GM23248 (cell line): ENCODE measurements around the gene QSER1. TPM values are rescaled to one million over a fixed set of nuclear protein-coding genes. Genes with fewer than 3 reads are reported as not detected.
"Not testable (repeated sequence)": the region's sequence is repeated elsewhere in the genome, so short reads cannot be mapped to it uniquely, and the experiment has no call there.

Experiments used
- DNase-seq: peaks from one replicate; pipeline ENCODE4 v3.0.0-alpha.2; 2015
- H2AFZ ChIP-seq: fragments of 200-600 bp; sonication (generic); 2 replicates; pipeline ENCODE4 v1.6.1; 2016; ENCODE audit warnings: antibody characterized with exemption
- H3F3A ChIP-seq: fragments of 200-600 bp; sonication (generic); 2 replicates; pipeline ENCODE4 v1.6.1; 2016; ENCODE audit warnings: mild to moderate bottlenecking, antibody characterized with exemption, mixed run types; ENCODE audit not compliant: insufficient read depth
- H3K27ac ChIP-seq: fragments of 200-600 bp; sonication (generic); 2 replicates; pipeline ENCODE4 v1.5.1; 2016; ENCODE audit warnings: mild to moderate bottlenecking
- H3K27me3 ChIP-seq: fragments of 200-600 bp; sonication (generic); replicated peaks from 2 replicates; pipeline ENCODE4 v1.6.1; 2016; ENCODE audit warnings: mild to moderate bottlenecking; ENCODE audit not compliant: insufficient read depth
- H3K36me3 ChIP-seq: fragments of 200-600 bp; sonication (generic); 2 replicates; pipeline ENCODE4 v1.6.1; 2016; ENCODE audit warnings: low read depth, mild to moderate bottlenecking
- H3K4me1 ChIP-seq: fragments of 200-600 bp; sonication (generic); 2 replicates; pipeline ENCODE4 v1.6.1; 2016; ENCODE audit warnings: mild to moderate bottlenecking; ENCODE audit not compliant: insufficient read depth
- H3K4me2 ChIP-seq: fragments of 200-600 bp; sonication (generic); one replicate; pipeline ENCODE4 v1.6.1; 2016; ENCODE audit warnings: mild to moderate bottlenecking; ENCODE audit not compliant: unreplicated experiment
- H3K4me3 ChIP-seq: fragments of 200-600 bp; sonication (generic); 2 replicates; pipeline ENCODE4 v1.5.1; 2016; ENCODE audit warnings: mild to moderate bottlenecking
- H3K79me2 ChIP-seq: fragments of 200-600 bp; sonication (generic); 2 replicates; pipeline ENCODE4 v1.6.1; 2016; ENCODE audit warnings: mild to moderate bottlenecking; ENCODE audit not compliant: insufficient read depth
- H3K9ac ChIP-seq: fragments of 200-600 bp; sonication (generic); 2 replicates; pipeline ENCODE4 v1.6.1; 2016; ENCODE audit warnings: mild to moderate bottlenecking
- H3K9me2 ChIP-seq: fragments of 200-600 bp; sonication (generic); 2 replicates; pipeline ENCODE4 v1.6.1; 2016; ENCODE audit warnings: mixed run types, mild to moderate bottlenecking, moderate library complexity; ENCODE audit not compliant: insufficient read depth
- H3K9me3 ChIP-seq: fragments of 200-600 bp; sonication (generic); one replicate; pipeline ENCODE4 v1.6.1; 2017; ENCODE audit warnings: low read depth
- H4K20me1 ChIP-seq: fragments of 200-600 bp; sonication (generic); 2 replicates; pipeline ENCODE4 v1.6.0; 2016; ENCODE audit not compliant: insufficient read depth
- EZH2 ChIP-seq: fragments of 200-600 bp; sonication (generic); IDR thresholded peaks from 2 replicates; pipeline ENCODE4 v1.6.1; 2018; ENCODE audit warnings: antibody characterized with exemption, mild to moderate bottlenecking; ENCODE audit not compliant: insufficient read depth, poor library complexity, severe bottlenecking
- EZH2phosphoT487 ChIP-seq: fragments of 200-600 bp; sonication (generic); IDR thresholded peaks from 2 replicates; pipeline ENCODE4 v1.6.1; 2018; ENCODE audit warnings: antibody characterized with exemption, moderate library complexity, mild to moderate bottlenecking, low read depth; ENCODE audit not compliant: insufficient read depth
- WGBS, 2 experiments: methylation state at CpG; one replicate each; pipeline ENCODE4 v1.1.6; 2015 to 2017; ENCODE audit warnings: low lambda C conversion rate in 2 of 2, low coverage in 1 of 2; ENCODE audit errors: missing lambda C conversion rate in 2 of 2; 5-methylcytosine and 5-hydroxymethylcytosine counted together
- in situ Hi-C: fragments of 300-500 bp; cut with MboI; formaldehyde crosslinking; loops from 2 replicates; pipeline ENCODE4 v1.15.0; 2020
- polyA plus RNA-seq: library from polyadenylated mRNA; unstranded; fragments of >200 nt; fragmentation: Nextera tagmentation; extraction: Ambion mirVana; gene quantifications from 2 replicates; pipeline ENCODE4 v1.2.1, GENCODE V29; 2016
- total RNA-seq: library from RNA; depleted of rRNA; stranded (reverse); fragments of >200 nt; shearing (Covaris generic); gene quantifications from 2 replicates; pipeline ENCODE4 v1.2.3, GENCODE V29; 2014

The QSER1 gene
- total and polyA plus RNA-seq, 2 experiments from 2014 or later: 4.9 to 16.5 TPM

DNA sequence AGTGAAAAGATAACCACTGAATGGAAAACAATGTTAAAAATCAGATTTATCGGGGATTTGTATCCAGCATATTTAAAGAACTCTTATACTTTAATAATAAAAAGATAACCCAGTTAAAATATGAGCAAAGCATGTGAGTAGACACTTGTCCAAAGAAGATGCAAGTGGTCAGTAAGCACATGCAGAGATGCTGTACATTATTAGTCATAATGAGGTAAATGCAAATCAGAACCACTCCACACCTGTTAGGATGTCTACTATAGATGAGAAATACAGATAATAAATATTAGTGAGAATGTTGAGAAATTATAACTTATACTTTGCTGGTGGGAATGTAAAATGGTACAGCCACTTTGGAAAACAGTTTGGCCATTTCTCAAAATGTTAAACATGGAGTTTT lies 28.0 kb downstream of the QSER1 start:
- no peak overlapping the region for H3K4me3 ChIP-seq
- H4K20me1 ChIP-seq: no peaks in the 10 kb centered on the region
- no peaks in the 10 kb centered on the region for H3K27me3 ChIP-seq
- no peak overlapping the region for H2AFZ ChIP-seq
- H3K9ac ChIP-seq: no peak overlapping the region
- no peaks in the 10 kb centered on the region for H3F3A ChIP-seq
- H3K4me2 ChIP-seq: no peak overlapping the region
- 96 to 100% methylated on average over 1 of the region's 1 CpG for WGBS, 2 experiments
- no peaks in the 10 kb centered on the region for H3K36me3 ChIP-seq
- TF ChIP-seq EZH2phosphoT487: no peak
- no peak for TF ChIP-seq EZH2
- DNase-seq: no peak
- H3K4me1 ChIP-seq: no peaks in the 10 kb centered on the region
- in situ Hi-C loops: no loop called here
- H3K9me3 ChIP-seq: no peaks in the 10 kb centered on the region
- H3K9me2 ChIP-seq: no peaks in the 10 kb centered on the region
- H3K79me2 ChIP-seq: peaks cover 97% of the 10 kb centered on the region
- no peak overlapping the region for H3K27ac ChIP-seq

DNA sequence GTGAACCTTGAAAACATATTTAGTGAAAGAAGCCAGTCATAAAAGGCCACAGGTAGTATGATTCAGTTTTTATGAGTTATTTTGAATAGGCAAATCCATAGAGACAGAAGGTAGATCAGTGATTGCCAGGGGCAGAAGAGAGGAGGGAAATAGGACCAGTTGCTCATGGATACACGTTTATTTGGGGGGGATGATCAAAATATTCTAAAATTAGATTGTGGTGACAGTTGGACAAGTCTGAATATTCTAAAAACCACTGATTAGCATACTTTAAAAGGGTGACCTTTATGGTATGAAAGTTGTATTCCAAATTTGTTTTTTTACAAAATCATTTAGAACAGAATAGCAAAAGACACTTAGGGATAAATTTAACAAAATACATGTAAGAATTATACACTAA lies 28.6 kb downstream of the QSER1 start:
- no peaks in the 10 kb centered on the region for H3F3A ChIP-seq
- no peak for DNase-seq
- in situ Hi-C loops: no loop called here
- H3K79me2 ChIP-seq: peaks cover 97% of the 10 kb centered on the region
- no peaks in the 10 kb centered on the region for H3K9me3 ChIP-seq
- no peaks in the 10 kb centered on the region for H4K20me1 ChIP-seq
- no peak overlapping the region for H3K4me2 ChIP-seq
- H3K27me3 ChIP-seq: no peaks in the 10 kb centered on the region
- TF ChIP-seq EZH2phosphoT487: no peak
- no peak for TF ChIP-seq EZH2
- no peaks in the 10 kb centered on the region for H3K36me3 ChIP-seq
- H2AFZ ChIP-seq: no peak overlapping the region
- H3K4me3 ChIP-seq: no peak overlapping the region
- H3K4me1 ChIP-seq: no peaks in the 10 kb centered on the region
- no peak overlapping the region for H3K27ac ChIP-seq
- 33 to 61% methylated on average over 1 of the region's 1 CpG for WGBS, 2 experiments
- no peak overlapping the region for H3K9ac ChIP-seq
- H3K9me2 ChIP-seq: no peaks in the 10 kb centered on the region

DNA sequence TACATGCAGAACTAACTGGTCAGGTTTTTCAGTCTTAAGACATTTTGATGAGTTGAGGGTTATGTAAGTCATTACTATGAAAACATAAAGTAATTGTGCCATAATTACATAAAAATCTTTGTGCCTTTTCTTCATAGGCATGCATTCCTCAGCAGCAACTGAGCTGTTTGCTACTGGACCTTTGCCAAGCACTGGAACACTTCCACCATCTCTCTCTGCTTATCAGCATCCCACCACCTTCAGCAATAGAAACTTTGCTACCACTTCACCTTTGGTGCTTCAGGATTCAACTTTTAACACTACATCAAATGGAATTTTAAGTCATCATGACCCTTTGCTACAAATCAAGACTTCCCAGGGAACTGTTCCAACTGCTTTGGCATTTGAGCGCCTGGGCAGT lies 39.0 kb downstream of the QSER1 start:
- no peaks in the 10 kb centered on the region for H3K4me1 ChIP-seq
- H3K79me2 ChIP-seq: peaks cover 55% of the 10 kb centered on the region
- no peak overlapping the region for H3K9ac ChIP-seq
- no peaks in the 10 kb centered on the region for H4K20me1 ChIP-seq
- no peaks in the 10 kb centered on the region for H3K9me2 ChIP-seq
- no peak overlapping the region for H3K4me3 ChIP-seq
- no peak overlapping the region for H2AFZ ChIP-seq
- in situ Hi-C loops: no loop called here
- H3K4me2 ChIP-seq: no peak overlapping the region
- H3F3A ChIP-seq: no peaks in the 10 kb centered on the region
- no peaks in the 10 kb centered on the region for H3K27me3 ChIP-seq
- TF ChIP-seq EZH2phosphoT487: no peak
- no peak for TF ChIP-seq EZH2
- H3K9me3 ChIP-seq: no peaks in the 10 kb centered on the region
- 100% methylated on average over 1 of the region's 1 CpG for WGBS, 2 experiments
- H3K36me3 ChIP-seq: peaks cover 43% of the 10 kb centered on the region
- no peak overlapping the region for H3K27ac ChIP-seq
- DNase-seq: no peak

DNA sequence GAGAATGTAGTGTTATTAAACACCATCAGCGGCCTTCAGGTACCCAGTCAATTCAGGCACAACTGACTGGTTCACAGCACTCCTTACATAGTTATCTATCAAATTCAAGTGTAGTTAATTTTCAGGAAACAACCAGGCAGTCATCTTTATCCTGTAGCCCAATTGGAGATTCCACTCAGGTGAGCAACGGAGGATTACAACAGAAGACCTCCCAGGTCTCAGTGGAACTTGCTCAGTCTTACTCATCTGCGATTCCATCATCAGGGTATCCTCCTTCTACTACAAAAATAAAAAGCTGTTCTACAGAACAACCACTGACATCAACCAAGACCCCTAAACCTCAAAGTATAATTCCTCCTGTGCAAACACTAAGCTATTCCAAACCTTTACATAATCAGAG lies 39.6 kb downstream of the QSER1 start:
- no peak overlapping the region for H3K4me2 ChIP-seq
- H2AFZ ChIP-seq: no peak overlapping the region
- no peak overlapping the region for H3K27ac ChIP-seq
- no peaks in the 10 kb centered on the region for H3K4me1 ChIP-seq
- no peaks in the 10 kb centered on the region for H4K20me1 ChIP-seq
- no peaks in the 10 kb centered on the region for H3F3A ChIP-seq
- H3K79me2 ChIP-seq: peaks cover 55% of the 10 kb centered on the region
- H3K36me3 ChIP-seq: peaks cover 45% of the 10 kb centered on the region
- H3K27me3 ChIP-seq: no peaks in the 10 kb centered on the region
- 96 to 100% methylated on average over 3 of the region's 3 CpGs for WGBS, 2 experiments
- TF ChIP-seq EZH2phosphoT487 (no peak), EZH2 (no peak)
- no peaks in the 10 kb centered on the region for H3K9me2 ChIP-seq
- H3K4me3 ChIP-seq: no peak overlapping the region
- no peak for DNase-seq
- no peak overlapping the region for H3K9ac ChIP-seq
- H3K9me3 ChIP-seq: no peaks in the 10 kb centered on the region
- in situ Hi-C loops: no loop called here

DNA sequence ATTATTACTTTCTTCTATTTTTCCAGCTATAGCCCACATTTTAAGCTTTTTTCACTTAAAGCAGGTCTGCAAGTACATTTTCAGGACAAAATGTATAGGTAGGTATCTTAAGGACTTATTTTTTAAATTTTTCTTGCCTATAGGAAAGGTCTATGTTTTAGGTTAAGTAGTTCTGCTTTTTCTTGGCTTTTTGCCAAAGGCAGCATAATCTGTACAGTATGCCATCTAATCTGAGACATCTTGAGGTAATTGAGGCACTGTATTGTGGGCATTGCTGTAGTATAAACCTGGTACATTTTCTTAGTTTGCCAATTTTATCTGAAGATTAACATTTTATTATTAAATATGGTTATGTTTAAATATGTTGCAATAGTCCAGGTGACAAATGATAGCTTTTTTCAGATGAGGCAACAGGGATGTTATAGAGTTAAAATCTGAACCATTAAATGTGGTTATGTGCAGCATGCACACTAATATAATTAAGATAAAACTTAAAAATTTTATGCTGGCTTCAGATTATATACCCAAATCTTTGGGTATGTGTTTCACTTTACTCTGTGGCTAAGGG lies 42.9 kb downstream of the QSER1 start:
- no peak for TF ChIP-seq EZH2
- TF ChIP-seq EZH2phosphoT487: no peak
- H3F3A ChIP-seq: no peaks in the 10 kb centered on the region
- no peak overlapping the region for H3K4me2 ChIP-seq
- peak; percentile 9 for DNase-seq
- no peaks in the 10 kb centered on the region for H3K4me1 ChIP-seq
- H4K20me1 ChIP-seq: no peaks in the 10 kb centered on the region; the same call in 1 of the 2 replicates
- H3K9me3 ChIP-seq: no peaks in the 10 kb centered on the region
- H3K27ac ChIP-seq: no peak overlapping the region
- H3K9me2 ChIP-seq: no peaks in the 10 kb centered on the region
- H3K9ac ChIP-seq: no peak overlapping the region
- H3K79me2 ChIP-seq: peaks cover 54% of the 10 kb centered on the region
- no peaks in the 10 kb centered on the region for H3K27me3 ChIP-seq
- in situ Hi-C loops: no loop called here
- H3K4me3 ChIP-seq: no peak overlapping the region
- peaks cover 45% of the 10 kb centered on the region for H3K36me3 ChIP-seq
- H2AFZ ChIP-seq: no peak overlapping the region

DNA sequence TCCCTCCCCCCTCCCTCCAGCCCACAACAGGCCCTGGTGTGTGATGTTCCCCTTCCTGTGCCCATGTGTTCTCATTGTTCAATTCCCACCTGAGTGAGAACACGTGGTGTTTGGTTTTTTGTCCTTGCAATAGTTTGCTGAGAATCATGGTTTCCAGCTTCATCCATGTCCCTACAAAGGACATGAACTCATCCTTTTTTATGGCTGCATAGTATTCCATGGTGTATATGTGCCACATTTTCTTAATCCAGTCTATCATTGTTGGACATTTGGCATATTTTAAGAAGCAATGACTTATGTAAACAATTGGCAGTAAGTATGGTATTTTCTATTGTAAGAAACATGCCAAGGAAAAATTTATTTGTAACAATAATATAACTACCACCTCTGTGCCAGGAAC lies 43.6 kb downstream of the QSER1 start:
- H3K4me1 ChIP-seq, H3K4me2 ChIP-seq, H3K27ac ChIP-seq, H3K9me2 ChIP-seq, H3K4me3 ChIP-seq, H3K9me3 ChIP-seq, in situ Hi-C loops, H4K20me1 ChIP-seq, H3F3A ChIP-seq, H2AFZ ChIP-seq, DNase-seq, H3K27me3 ChIP-seq, H3K9ac ChIP-seq: not testable (repeated sequence)
- WGBS, 2 experiments: 89 to 100% methylated on average over 1 of the region's 1 CpG
- H3K36me3 ChIP-seq: peaks cover 41% of the 10 kb centered on the region
- H3K79me2 ChIP-seq: peaks cover 55% of the 10 kb centered on the region

DNA sequence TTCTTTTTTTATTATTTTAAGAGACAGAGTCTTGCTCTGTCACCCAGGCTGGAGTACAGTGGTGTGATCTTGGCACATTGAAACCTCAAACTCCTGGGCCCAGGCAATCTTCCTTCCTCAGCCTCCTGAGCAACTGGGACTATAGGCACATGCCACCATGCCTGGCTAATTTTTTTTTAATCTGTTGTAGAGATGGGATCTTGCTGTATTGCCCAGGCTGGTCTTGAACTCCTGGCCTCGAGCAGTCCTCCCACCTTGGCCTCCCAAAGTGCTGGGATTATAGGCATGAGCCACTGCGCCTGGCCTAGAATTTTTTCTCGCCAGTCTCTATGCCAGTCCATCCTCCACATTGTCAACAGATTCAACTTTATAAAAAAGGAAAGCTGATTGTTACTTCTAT lies 44.7 kb downstream of the QSER1 start:
- H3K4me1 ChIP-seq, H4K20me1 ChIP-seq, H3K27ac ChIP-seq, H3K4me2 ChIP-seq, H3F3A ChIP-seq, in situ Hi-C loops, H3K4me3 ChIP-seq, H3K27me3 ChIP-seq, DNase-seq, H3K9me2 ChIP-seq, H3K9me3 ChIP-seq, H2AFZ ChIP-seq, H3K9ac ChIP-seq: not testable (repeated sequence)
- Histone ChIP-seq H3K36me3 (peaks cover 31% of the 10 kb centered on the region), H3K79me2 (peaks cover 55% of the 10 kb centered on the region)
- 97% methylated on average over 3 of the region's 3 CpGs for WGBS, 2 experiments
